K562 (cell line): ENCODE results near the gene CFAP70. TPM values are rescaled to one million over a fixed set of nuclear protein-coding genes. Genes with fewer than 3 reads are reported as not detected.

Experiments
- ATAC-seq: fragments of 200-7000 bp; cut with Tn5 transposase; 3 replicates; pipeline ENCODE4 v1.9.1; 2020; ENCODE audit warnings: moderate library complexity
- BruUV-seq: library from RNA; stranded (reverse); fragments of 400-500 nt; replicated peaks from 2 replicates; lab custom pipeline; 2021; lab: Mats Ljungman, UMichigan
- CTCF ChIA-PET: fragments of 300-600 bp; formaldehyde crosslinking; extraction: SDS; loops from one replicate; lab custom pipeline; 2021; ENCODE audit warnings: low intra/inter-chr PET ratio; lab: Yijun Ruan, JAX
- POLR2A ChIA-PET: fragments of 300-600, 350-650 bp; sonication (Branson Sonifier 250); formaldehyde crosslinking; extraction: SDS; loops from one replicate; lab custom pipeline; 2021; ENCODE audit warnings: antibody characterized with exemption, inconsistent platforms; lab: Yijun Ruan, JAX
- DNase-seq, 4 experiments: peaks; one replicate each; pipeline versions ENCODE4 v3.0.0 to v3.0.0-alpha.2; 2011 to 2018; ENCODE audit warnings: low spot score in 3 of 4, mixed read lengths in 3 of 4; ENCODE audit errors: extremely low read depth in 1 of 4
- FAIRE-seq: peaks from 2 replicates; lab custom pipeline; 2011; peaks lifted over from hg19 to GRCh38; lab: Jason Lieb, UNC
- H2AFZ ChIP-seq: 2 replicates; pipeline ENCODE4 v1.6.0; 2011; ENCODE audit warnings: low read depth, low read length, control low read depth, inconsistent platforms
- H3K27ac ChIP-seq: fragments of 200-600 bp; 3 replicates; pipeline ENCODE4 v1.8.0; 2011; ENCODE audit warnings: low read depth, mild to moderate bottlenecking, control low read depth, inconsistent platforms, low read length, moderate library complexity, mixed read lengths; ENCODE audit errors: extremely low read depth
- H3K27me3 ChIP-seq, 2 experiments: fragments of 300-600 bp in 1 of 2; 2 replicates in 1 of 2; 3 replicates in 1 of 2; pipeline versions ENCODE4 v1.6.0 to v1.8.0; 2011; ENCODE audit warnings: inconsistent platforms in 2 of 2, low read length in 2 of 2, mild to moderate bottlenecking in 1 of 2, mixed read lengths in 1 of 2, moderate library complexity in 1 of 2; ENCODE audit not compliant: control insufficient read depth in 2 of 2, insufficient read depth in 2 of 2
- H3K36me3 ChIP-seq: fragments of 300-600 bp; 3 replicates; pipeline ENCODE4 v1.8.0; 2011; ENCODE audit warnings: mild to moderate bottlenecking, low read length, inconsistent platforms; ENCODE audit not compliant: control insufficient read depth, insufficient read depth
- H3K4me1 ChIP-seq, 2 experiments: fragments of 200-600 bp in 1 of 2; replicated peaks in 1 of 2; 2 replicates in 1 of 2; 3 replicates in 1 of 2; pipeline versions ENCODE4 v1.5.1 to v1.8.0; 2011; ENCODE audit warnings: inconsistent platforms in 2 of 2, low read length in 2 of 2, mild to moderate bottlenecking in 1 of 2, mixed read lengths in 1 of 2, moderate library complexity in 1 of 2; ENCODE audit not compliant: control insufficient read depth in 2 of 2, insufficient read depth in 2 of 2
- H3K4me2 ChIP-seq: 2 replicates; pipeline ENCODE4 v1.6.1; 2011; ENCODE audit warnings: low read length, control low read depth, inconsistent platforms, mixed read lengths; ENCODE audit not compliant: insufficient read depth
- H3K4me3 ChIP-seq: fragments of 200-600 bp; sonication (generic), shearing (Covaris generic); 2 replicates; pipeline ENCODE4 v1.5.1; 2016; ENCODE audit warnings: control low read depth, inconsistent platforms
- H3K79me2 ChIP-seq: fragments of 200-600 bp; 3 replicates; pipeline ENCODE4 v1.8.0; 2011; ENCODE audit warnings: low read length, inconsistent platforms; ENCODE audit not compliant: control insufficient read depth, insufficient read depth
- H3K9ac ChIP-seq, 2 experiments: 2 replicates each; pipeline versions ENCODE4 v1.6.0 to v1.6.1; 2011; ENCODE audit warnings: low read depth in 2 of 2, low read length in 2 of 2, control low read depth in 1 of 2, inconsistent platforms in 1 of 2, mild to moderate bottlenecking in 1 of 2, mixed read lengths in 1 of 2; ENCODE audit not compliant: insufficient read depth in 1 of 2
- H3K9me1 ChIP-seq: one replicate; pipeline ENCODE4 v1.6.0; 2011; ENCODE audit warnings: inconsistent platforms, mild to moderate bottlenecking, low read length, moderate library complexity; ENCODE audit not compliant: control insufficient read depth, insufficient read depth
- H3K9me3 ChIP-seq: replicated peaks from 2 replicates; pipeline ENCODE4 v1.5.1; 2011; ENCODE audit warnings: low read depth, low read length, inconsistent platforms; ENCODE audit not compliant: control insufficient read depth, insufficient read depth
- H4K20me1 ChIP-seq: replicated peaks from 2 replicates; pipeline ENCODE4 v1.6.1; 2011; ENCODE audit warnings: low read length, inconsistent platforms, mixed read lengths; ENCODE audit not compliant: control insufficient read depth, insufficient read depth
- CXXC5 ChIP-seq: fragments of 250-450 bp; sonication (Bioruptor Pico); IDR thresholded peaks from 2 replicates; pipeline ENCODE4 v1.8.0; 2022; ENCODE audit warnings: inconsistent platforms, mild to moderate bottlenecking, moderate library complexity
- ESRRA ChIP-seq: fragments of 450-650 bp; IDR thresholded peaks from 2 replicates; pipeline ENCODE4 v1.6.1; 2014; ENCODE audit warnings: low read depth, mild to moderate bottlenecking, moderate library complexity, borderline replicate concordance
- FIP1L1 ChIP-seq: fragments of 200-400 bp; formaldehyde crosslinking; IDR thresholded peaks from 2 replicates; pipeline ENCODE4 v1.6.1; 2018; ENCODE audit warnings: mild to moderate bottlenecking, low read depth, low read length; ENCODE audit not compliant: poor library complexity, severe bottlenecking
- MCM5 ChIP-seq: fragments of 450-650 bp; IDR thresholded peaks from 2 replicates; pipeline ENCODE4 v1.6.1; 2016; ENCODE audit warnings: low read depth
- NCOA4 ChIP-seq: fragments of 450-650 bp; IDR thresholded peaks from 2 replicates; pipeline ENCODE4 v1.6.1; 2018; ENCODE audit warnings: mild to moderate bottlenecking; ENCODE audit not compliant: partially characterized antibody
- SRSF1 ChIP-seq: fragments of 200-400 bp; formaldehyde crosslinking; IDR thresholded peaks from 2 replicates; pipeline ENCODE4 v1.6.1; 2017; ENCODE audit warnings: mild to moderate bottlenecking, low read depth, low read length, moderate library complexity
- TEAD4 ChIP-seq, 2 experiments: sonication (generic) in 1 of 2; formaldehyde crosslinking in 1 of 2; IDR thresholded peaks; 2 replicates each; pipeline versions ENCODE4 v1.6.1 to v1.8.0; 2012 to 2022; ENCODE audit warnings: borderline replicate concordance in 1 of 2, inconsistent platforms in 1 of 2, low read length in 1 of 2, mild to moderate bottlenecking in 1 of 2, missing genetic modification reagents in 1 of 2
- WGBS: fragments of 100-300 bp; shearing (Covaris generic); methylation state at CpG from one replicate; pipeline ENCODE4 v1.1.6; 2016; ENCODE audit warnings: low coverage, mixed read lengths; ENCODE audit not compliant: insufficient coverage; ENCODE audit errors: missing lambda C conversion rate; 5-methylcytosine and 5-hydroxymethylcytosine counted together
- in situ Hi-C: fragments of 300-500 bp; cut with MboI; formaldehyde crosslinking; loops from 4 replicates; pipeline ENCODE4 v1.15.0; 2018; ENCODE audit warnings: inconsistent platforms, mixed read lengths
- intact Hi-C: fragments of 100-400 bp; cut with micrococcal nuclease; formaldehyde crosslinking; loops from 2 replicates; pipeline ENCODE4 v1.14.2; 2022
- polyA plus RNA-seq, 8 experiments: library from polyadenylated mRNA; depleted of rRNA in 4 of 8; stranded (reverse) in 5 of 8; unstranded in 3 of 8; fragments of >200 nt; fragmentation: Nextera tagmentation in 2 of 8; fragmentation: Illumina TruSeq in 1 of 8; extraction: Ambion mirVana in 2 of 8; extraction: Trizol in 1 of 8; gene quantifications; 2 replicates each; pipeline versions ENCODE4 v1.2.1 to v1.2.3, GENCODE V29; 2011 to 2014; ENCODE audit warnings: inconsistent platforms in 1 of 8, missing spikeins in 1 of 8
- total RNA-seq, 7 experiments: library from RNA; depleted of rRNA in 6 of 7; stranded (reverse); fragments of >200 nt in 6 of 7; fragmentation: Illumina TruSeq in 2 of 7; extraction: Trizol in 2 of 7; gene quantifications; 2 replicates each; pipeline versions ENCODE4 v1.2.1 to v1.2.3, GENCODE V29; 2011 to 2021; ENCODE audit warnings: low replicate concordance in 1 of 7
- TF ChIP-seq, protein P1 (sequence below): fragments of 450-650 bp; IDR thresholded peaks from 2 replicates; pipeline ENCODE4 v1.6.1; 2016; ENCODE audit warnings: antibody characterized with exemption
- TF ChIP-seq, protein P2 (sequence below): fragments of 250-450 bp; sonication (Bioruptor Pico); IDR thresholded peaks from 2 replicates; pipeline ENCODE4 v1.4.0; 2020
- TF ChIP-seq, protein P3 (sequence below): sonication (generic); formaldehyde crosslinking; IDR thresholded peaks from 2 replicates; pipeline ENCODE4 v1.8.0; 2023; ENCODE audit warnings: missing genetic modification reagents, mild to moderate bottlenecking, borderline replicate concordance

CFAP70 gene
- total and polyA plus RNA-seq, 9 of the 15 experiments (the other 6 are each of a cell fraction or from before 2014, with no cell fraction given) = 0.27 to 1.6 (median 0.86) TPM

DNA sequence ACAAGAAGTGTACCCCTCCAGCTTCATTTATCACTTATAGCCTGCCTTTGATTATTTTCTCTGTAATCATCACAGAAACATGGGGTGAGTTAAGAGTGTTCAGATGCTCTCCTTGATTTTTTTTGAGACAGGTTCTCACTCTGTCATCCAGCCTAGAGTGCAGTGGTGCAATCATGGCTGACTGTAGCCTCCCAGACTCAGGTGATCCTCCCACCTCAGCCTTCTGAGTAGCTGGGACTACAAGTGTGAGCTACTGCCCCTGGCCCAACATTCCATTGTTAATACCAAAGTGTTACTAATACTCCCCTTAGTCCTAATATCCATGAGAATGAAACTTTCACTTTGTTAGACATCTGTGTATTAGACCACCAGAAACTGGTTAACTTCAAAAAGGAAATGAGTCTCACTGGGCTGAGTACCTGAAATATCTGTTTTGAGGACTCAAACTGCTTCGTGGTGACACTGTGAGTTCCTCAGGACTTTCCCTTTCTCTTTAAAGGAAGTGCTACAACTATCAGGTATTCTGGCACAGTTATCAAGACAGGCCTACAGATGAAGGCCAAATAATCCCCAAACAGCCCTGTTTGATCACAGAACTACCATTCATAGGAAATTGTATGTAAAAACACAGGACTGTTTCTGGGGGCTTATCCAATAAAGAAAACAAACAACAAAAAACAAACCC lies 20.5 kb upstream of the CFAP70 start:
- TSS peak; percentile 9 for BruUV-seq
- Histone ChIP-seq H3K4me3 (no peak overlapping the region), H3K9ac (no peak overlapping the region), H3K4me2 (no peak overlapping the region), H3K9me1 (no peaks in the 10 kb centered on the region), H4K20me1 (no peaks in the 10 kb centered on the region), H3K4me1 (no peaks in the 10 kb centered on the region), H3K36me3 (peaks cover 88% of the 10 kb centered on the region), H3K27ac (no peak overlapping the region), H3K79me2 (no peaks in the 10 kb centered on the region), H3K9me3 (no peaks in the 10 kb centered on the region), H3K27me3 (no peaks in the 10 kb centered on the region), H2AFZ (no peak overlapping the region)
- WGBS = 73% methylated on average over 1 of the region's 1 CpG
- ChIA-PET POLR2A (interaction anchor here (0.6 to 1.3 kb wide), 3 partner anchors 9 to 144 kb away, joined by 3 read pairs; no protein-coding TSS in a partner anchor), CTCF (no interaction called here)
- TF ChIP-seq TEAD4 (IDR thresholded peaks at IDR 0.05; ENCODE audit: low read length) = no peak
- no peak for TF ChIP-seq TEAD4 (CRISPR knock-in tag; IDR thresholded peaks at IDR 0.05; ENCODE audit: borderline replicate concordance)
- TF ChIP-seq FIP1L1 = no peak
- TF ChIP-seq CXXC5 (CRISPR knock-in tag) = no peak
- TF ChIP-seq NCOA4 = no peak
- no peak for TF ChIP-seq ESRRA
- no peak for TF ChIP-seq MCM5
- TF ChIP-seq, protein P1, sequence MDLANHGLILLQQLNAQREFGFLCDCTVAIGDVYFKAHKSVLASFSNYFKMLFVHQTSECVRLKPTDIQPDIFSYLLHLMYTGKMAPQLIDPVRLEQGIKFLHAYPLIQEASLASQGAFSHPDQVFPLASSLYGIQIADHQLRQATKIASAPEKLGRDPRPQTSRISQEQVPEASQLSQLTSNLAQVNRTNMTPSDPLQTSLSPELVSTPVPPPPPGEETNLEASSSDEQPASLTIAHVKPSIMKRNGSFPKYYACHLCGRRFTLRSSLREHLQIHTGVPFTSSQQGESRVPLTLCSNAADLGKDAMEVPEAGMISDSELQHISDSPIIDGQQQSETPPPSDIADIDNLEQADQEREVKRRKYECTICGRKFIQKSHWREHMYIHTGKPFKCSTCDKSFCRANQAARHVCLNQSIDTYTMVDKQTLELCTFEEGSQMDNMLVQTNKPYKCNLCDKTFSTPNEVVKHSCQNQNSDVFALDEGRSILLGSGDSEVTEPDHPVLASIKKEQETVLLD = no peak
- TF ChIP-seq, protein P2, sequence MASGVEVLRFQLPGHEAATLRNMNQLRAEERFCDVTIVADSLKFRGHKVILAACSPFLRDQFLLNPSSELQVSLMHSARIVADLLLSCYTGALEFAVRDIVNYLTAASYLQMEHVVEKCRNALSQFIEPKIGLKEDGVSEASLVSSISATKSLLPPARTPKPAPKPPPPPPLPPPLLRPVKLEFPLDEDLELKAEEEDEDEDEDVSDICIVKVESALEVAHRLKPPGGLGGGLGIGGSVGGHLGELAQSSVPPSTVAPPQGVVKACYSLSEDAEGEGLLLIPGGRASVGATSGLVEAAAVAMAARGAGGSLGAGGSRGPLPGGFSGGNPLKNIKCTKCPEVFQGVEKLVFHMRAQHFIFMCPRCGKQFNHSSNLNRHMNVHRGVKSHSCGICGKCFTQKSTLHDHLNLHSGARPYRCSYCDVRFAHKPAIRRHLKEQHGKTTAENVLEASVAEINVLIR = no peak
- TF ChIP-seq, protein P3, sequence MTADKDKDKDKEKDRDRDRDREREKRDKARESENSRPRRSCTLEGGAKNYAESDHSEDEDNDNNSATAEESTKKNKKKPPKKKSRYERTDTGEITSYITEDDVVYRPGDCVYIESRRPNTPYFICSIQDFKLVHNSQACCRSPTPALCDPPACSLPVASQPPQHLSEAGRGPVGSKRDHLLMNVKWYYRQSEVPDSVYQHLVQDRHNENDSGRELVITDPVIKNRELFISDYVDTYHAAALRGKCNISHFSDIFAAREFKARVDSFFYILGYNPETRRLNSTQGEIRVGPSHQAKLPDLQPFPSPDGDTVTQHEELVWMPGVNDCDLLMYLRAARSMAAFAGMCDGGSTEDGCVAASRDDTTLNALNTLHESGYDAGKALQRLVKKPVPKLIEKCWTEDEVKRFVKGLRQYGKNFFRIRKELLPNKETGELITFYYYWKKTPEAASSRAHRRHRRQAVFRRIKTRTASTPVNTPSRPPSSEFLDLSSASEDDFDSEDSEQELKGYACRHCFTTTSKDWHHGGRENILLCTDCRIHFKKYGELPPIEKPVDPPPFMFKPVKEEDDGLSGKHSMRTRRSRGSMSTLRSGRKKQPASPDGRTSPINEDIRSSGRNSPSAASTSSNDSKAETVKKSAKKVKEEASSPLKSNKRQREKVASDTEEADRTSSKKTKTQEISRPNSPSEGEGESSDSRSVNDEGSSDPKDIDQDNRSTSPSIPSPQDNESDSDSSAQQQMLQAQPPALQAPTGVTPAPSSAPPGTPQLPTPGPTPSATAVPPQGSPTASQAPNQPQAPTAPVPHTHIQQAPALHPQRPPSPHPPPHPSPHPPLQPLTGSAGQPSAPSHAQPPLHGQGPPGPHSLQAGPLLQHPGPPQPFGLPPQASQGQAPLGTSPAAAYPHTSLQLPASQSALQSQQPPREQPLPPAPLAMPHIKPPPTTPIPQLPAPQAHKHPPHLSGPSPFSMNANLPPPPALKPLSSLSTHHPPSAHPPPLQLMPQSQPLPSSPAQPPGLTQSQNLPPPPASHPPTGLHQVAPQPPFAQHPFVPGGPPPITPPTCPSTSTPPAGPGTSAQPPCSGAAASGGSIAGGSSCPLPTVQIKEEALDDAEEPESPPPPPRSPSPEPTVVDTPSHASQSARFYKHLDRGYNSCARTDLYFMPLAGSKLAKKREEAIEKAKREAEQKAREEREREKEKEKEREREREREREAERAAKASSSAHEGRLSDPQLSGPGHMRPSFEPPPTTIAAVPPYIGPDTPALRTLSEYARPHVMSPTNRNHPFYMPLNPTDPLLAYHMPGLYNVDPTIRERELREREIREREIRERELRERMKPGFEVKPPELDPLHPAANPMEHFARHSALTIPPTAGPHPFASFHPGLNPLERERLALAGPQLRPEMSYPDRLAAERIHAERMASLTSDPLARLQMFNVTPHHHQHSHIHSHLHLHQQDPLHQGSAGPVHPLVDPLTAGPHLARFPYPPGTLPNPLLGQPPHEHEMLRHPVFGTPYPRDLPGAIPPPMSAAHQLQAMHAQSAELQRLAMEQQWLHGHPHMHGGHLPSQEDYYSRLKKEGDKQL (CRISPR knock-in tag) = no peak
- TF ChIP-seq SRSF1 = no peak
- FAIRE-seq (no peak), ATAC-seq (no peak), DNase-seq (no peak)
- intact Hi-C loops (no loop called here), in situ Hi-C loops (no loop called here)
